ENCODE measurements around the gene SH3GL3.
A peak's percentile ranks its signal among the peaks of the same experiment; 100 is the strongest.

SH3GL3 gene

DNA sequence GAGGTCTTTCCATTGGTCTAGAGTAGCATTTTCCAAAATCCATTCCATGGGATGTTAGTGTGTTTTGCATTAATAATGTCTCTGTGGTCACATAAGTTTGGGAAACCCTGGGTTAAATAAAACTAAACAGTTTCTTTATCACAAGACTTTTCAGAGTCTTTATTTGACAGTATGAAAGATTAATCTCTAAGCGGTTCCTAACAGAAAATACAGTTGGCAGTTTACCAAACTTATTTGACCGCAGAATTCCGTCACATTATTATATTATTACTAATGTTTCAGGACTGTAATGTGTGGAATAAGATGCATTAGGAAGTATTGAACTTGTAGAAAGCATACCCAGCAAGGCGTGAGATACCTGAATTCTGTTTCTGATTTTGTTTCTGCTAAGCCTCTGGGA lies 135.2 kb downstream of the SH3GL3 start:
- peaks cover 18% of the 10 kb centered on the region for H3K4me1 ChIP-seq (ENCODE audit: insufficient read depth, poor library complexity, severe bottlenecking)
- peak overlapping the region; percentile 34 for H3K27ac ChIP-seq (ENCODE audit: poor library complexity, severe bottlenecking)
- ATAC-seq (ENCODE audit: low read depth) (peak; percentile 77), DNase-seq (ENCODE audit: low spot score) (no peak)
- no peaks in the 10 kb centered on the region for H3K9me3 ChIP-seq (ENCODE audit: severe bottlenecking)
- TF ChIP-seq, protein P1, sequence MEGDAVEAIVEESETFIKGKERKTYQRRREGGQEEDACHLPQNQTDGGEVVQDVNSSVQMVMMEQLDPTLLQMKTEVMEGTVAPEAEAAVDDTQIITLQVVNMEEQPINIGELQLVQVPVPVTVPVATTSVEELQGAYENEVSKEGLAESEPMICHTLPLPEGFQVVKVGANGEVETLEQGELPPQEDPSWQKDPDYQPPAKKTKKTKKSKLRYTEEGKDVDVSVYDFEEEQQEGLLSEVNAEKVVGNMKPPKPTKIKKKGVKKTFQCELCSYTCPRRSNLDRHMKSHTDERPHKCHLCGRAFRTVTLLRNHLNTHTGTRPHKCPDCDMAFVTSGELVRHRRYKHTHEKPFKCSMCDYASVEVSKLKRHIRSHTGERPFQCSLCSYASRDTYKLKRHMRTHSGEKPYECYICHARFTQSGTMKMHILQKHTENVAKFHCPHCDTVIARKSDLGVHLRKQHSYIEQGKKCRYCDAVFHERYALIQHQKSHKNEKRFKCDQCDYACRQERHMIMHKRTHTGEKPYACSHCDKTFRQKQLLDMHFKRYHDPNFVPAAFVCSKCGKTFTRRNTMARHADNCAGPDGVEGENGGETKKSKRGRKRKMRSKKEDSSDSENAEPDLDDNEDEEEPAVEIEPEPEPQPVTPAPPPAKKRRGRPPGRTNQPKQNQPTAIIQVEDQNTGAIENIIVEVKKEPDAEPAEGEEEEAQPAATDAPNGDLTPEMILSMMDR (IDR thresholded peaks at IDR 0.05; ENCODE audit: poor library complexity, severe bottlenecking): no peak
- no peaks in the 10 kb centered on the region for H3K27me3 ChIP-seq (ENCODE audit: insufficient read depth, poor library complexity, severe bottlenecking)
- H3K36me3 ChIP-seq (ENCODE audit: low read depth): no peaks in the 10 kb centered on the region
- H3K4me3 ChIP-seq (ENCODE audit: severe bottlenecking): no peak overlapping the region

DNA sequence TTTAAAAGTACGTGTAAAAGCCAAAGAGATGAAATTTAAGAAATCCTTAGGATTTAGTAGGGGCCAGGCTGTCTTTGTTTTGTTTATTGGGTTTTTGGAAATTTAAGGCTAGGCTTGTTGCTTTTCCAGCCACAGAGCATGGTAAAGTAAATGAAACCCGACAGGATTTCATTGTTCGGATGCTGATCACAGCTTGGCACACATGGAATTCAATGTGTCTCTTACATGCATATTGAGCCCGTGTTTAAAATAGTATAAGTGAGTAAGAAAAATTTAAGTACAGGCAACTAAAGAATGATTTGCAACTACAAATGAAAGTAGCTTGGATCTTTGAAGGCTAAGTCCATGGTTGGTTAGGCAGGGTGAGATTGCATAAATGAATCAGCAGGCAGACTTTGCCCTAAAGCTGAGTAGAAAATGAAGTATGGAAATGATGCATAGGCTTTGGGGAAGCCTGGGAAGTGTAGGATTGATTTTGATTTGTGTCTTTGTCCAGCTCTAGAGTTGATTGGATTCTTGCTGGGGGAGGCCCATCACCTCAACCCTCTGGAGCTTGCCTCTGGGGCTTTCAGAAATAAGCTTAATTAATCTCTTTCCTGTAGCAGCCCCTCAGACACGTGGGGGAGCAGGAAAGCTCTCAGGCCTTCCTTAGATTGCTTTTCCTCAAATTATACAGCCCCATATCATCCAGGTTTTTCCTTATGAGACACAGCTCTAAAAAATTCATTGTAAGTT lies 138.6 kb downstream of the SH3GL3 start:
- Histone ChIP-seq H3K36me3 (ENCODE audit: low read depth) (no peaks in the 10 kb centered on the region), H3K9me3 (ENCODE audit: severe bottlenecking) (no peaks in the 10 kb centered on the region), H3K27ac (ENCODE audit: poor library complexity, severe bottlenecking) (no peak overlapping the region), H3K4me3 (ENCODE audit: severe bottlenecking) (no peak overlapping the region), H3K4me1 (ENCODE audit: insufficient read depth, poor library complexity, severe bottlenecking) (peaks cover 18% of the 10 kb centered on the region), H3K27me3 (ENCODE audit: insufficient read depth, poor library complexity, severe bottlenecking) (no peaks in the 10 kb centered on the region)
- TF ChIP-seq, protein P1 (IDR thresholded peaks at IDR 0.05; ENCODE audit: poor library complexity, severe bottlenecking): no peak
- DNase-seq (ENCODE audit: low spot score) (no peak), ATAC-seq (ENCODE audit: low read depth) (no peak)

DNA sequence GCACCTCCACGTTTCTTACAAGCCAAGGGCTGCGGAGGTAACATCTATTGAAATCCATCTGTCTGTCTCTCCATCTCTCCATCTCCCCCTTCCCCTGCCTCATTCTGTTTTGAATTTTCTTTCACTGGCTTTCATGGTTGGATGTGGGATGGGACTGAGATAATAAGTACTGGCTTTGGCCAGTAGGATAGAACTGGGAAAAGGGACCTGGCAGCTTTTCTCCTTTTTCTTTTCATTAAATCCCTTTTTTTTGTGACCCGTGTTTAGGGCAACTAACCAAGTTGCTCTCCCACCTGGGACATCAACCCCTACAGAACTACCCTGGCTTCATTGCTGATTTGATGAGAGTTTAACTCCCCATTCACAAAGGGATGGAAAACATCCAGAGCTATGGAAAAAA lies 139.9 kb downstream of the SH3GL3 start:
- H3K4me1 ChIP-seq (ENCODE audit: insufficient read depth, poor library complexity, severe bottlenecking): peaks cover 8% of the 10 kb centered on the region
- H3K36me3 ChIP-seq (ENCODE audit: low read depth): no peaks in the 10 kb centered on the region
- DNase-seq (ENCODE audit: low spot score): no peak
- TF ChIP-seq, protein P1 (IDR thresholded peaks at IDR 0.05; ENCODE audit: poor library complexity, severe bottlenecking): no peak
- ATAC-seq (ENCODE audit: low read depth): no peak
- H3K27ac ChIP-seq (ENCODE audit: poor library complexity, severe bottlenecking): no peak overlapping the region
- H3K9me3 ChIP-seq (ENCODE audit: severe bottlenecking): no peaks in the 10 kb centered on the region
- no peak overlapping the region for H3K4me3 ChIP-seq (ENCODE audit: severe bottlenecking)
- H3K27me3 ChIP-seq (ENCODE audit: insufficient read depth, poor library complexity, severe bottlenecking): no peaks in the 10 kb centered on the region

DNA sequence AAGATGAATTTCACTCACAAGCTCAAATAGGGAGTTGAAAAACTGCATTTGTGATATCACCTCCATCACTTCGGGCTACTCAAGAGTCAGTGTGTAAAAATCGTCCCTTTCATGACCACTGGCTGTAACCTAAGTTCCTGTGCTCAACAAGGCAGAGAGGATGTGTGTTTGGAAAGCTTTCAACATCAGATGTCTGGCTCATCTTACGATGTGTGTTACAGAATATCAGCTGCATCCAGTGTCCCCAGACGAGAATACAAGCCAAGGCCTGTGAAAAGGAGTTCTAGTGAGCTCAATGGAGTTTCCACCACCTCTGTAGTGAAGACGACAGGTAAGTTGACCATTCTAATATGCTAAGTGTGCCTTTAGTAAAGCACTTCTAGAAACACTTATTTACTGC lies 141.3 kb downstream of the SH3GL3 start:
- TF ChIP-seq, protein P1 (IDR thresholded peaks at IDR 0.05; ENCODE audit: poor library complexity, severe bottlenecking): no peak
- H3K4me1 ChIP-seq (ENCODE audit: insufficient read depth, poor library complexity, severe bottlenecking): no peaks in the 10 kb centered on the region
- H3K4me3 ChIP-seq (ENCODE audit: severe bottlenecking): no peak overlapping the region
- H3K9me3 ChIP-seq (ENCODE audit: severe bottlenecking): no peaks in the 10 kb centered on the region
- no peak for DNase-seq (ENCODE audit: low spot score)
- ATAC-seq (ENCODE audit: low read depth): no peak
- H3K27me3 ChIP-seq (ENCODE audit: insufficient read depth, poor library complexity, severe bottlenecking): no peaks in the 10 kb centered on the region
- H3K27ac ChIP-seq (ENCODE audit: poor library complexity, severe bottlenecking): no peak overlapping the region
- H3K36me3 ChIP-seq (ENCODE audit: low read depth): no peaks in the 10 kb centered on the region

DNA sequence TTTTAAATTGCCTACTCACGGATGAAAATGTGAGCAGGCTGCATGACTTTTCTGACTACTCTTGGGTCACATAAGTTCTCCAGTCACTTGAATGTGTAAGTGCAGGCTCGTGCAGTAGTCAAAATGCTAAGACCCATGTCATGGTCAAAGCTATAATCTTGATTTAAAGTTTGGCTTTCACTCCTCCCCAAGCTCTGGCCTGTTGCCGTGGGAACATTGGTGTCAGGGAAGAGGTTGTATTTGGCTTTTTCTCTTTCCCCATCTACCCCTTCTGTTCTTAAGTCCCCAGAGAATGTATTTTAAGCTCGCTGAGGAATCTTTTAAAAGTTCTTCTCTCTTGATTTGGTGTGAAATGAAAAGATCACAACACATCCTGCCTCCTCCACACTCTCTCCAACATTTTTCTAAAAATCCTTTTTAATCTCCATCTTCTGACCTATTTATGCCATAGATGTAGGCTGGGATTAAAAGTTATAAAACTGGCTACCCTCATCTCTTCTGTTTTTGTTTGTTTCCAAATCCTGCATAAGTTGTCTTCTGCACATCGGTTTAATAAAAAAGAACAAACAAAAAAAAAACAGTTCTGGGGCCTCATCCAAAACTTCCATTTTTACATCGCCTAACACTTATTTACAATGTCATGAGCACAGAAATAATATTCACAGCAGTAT lies 145.4 kb downstream of the SH3GL3 start:
- DNase-seq (ENCODE audit: low spot score) (no peak), ATAC-seq (ENCODE audit: low read depth) (no peak)
- Histone ChIP-seq H3K27ac (ENCODE audit: poor library complexity, severe bottlenecking) (no peak overlapping the region), H3K4me1 (ENCODE audit: insufficient read depth, poor library complexity, severe bottlenecking) (peaks cover 12% of the 10 kb centered on the region), H3K27me3 (ENCODE audit: insufficient read depth, poor library complexity, severe bottlenecking) (no peaks in the 10 kb centered on the region), H3K9me3 (ENCODE audit: severe bottlenecking) (no peaks in the 10 kb centered on the region), H3K36me3 (ENCODE audit: low read depth) (no peaks in the 10 kb centered on the region), H3K4me3 (ENCODE audit: severe bottlenecking) (no peak overlapping the region)
- TF ChIP-seq, protein P1 (IDR thresholded peaks at IDR 0.05; ENCODE audit: poor library complexity, severe bottlenecking): no peak
